H9 (cell line): Measurements from ENCODE around the gene SSNA1. TPM values are rescaled to one million over a fixed set of nuclear protein-coding genes. Genes with fewer than 3 reads are reported as not detected.

Experiments
- DNase-seq: peaks from one replicate; pipeline ENCODE4 v3.0.0-alpha.2; 2017
- H2AFZ ChIP-seq: one replicate; pipeline ENCODE4 v1.6.1; 2013; ENCODE audit warnings: mild to moderate bottlenecking, low read length, control low read depth, moderate library complexity
- H2AK5ac ChIP-seq: 2 replicates; pipeline ENCODE4 v1.6.1; 2013; ENCODE audit warnings: low read length, control low read depth, mixed read lengths; ENCODE audit not compliant: insufficient read length
- H2BK120ac ChIP-seq: one replicate; pipeline ENCODE4 v1.6.1; 2013; ENCODE audit warnings: low read depth, mild to moderate bottlenecking, low read length, control low read depth, inconsistent platforms; ENCODE audit not compliant: poor library complexity, severe bottlenecking
- H2BK12ac ChIP-seq: 2 replicates; pipeline ENCODE4 v1.6.1; 2013; ENCODE audit warnings: low read length, control low read depth, mixed read lengths, low read depth; ENCODE audit not compliant: insufficient read length
- H2BK15ac ChIP-seq: 2 replicates; pipeline ENCODE4 v1.6.1; 2013; ENCODE audit warnings: low read depth, low read length, control low read depth
- H2BK20ac ChIP-seq: one replicate; pipeline ENCODE4 v1.6.1; 2013; ENCODE audit warnings: low read depth, mild to moderate bottlenecking, low read length, control low read depth, inconsistent platforms; ENCODE audit not compliant: poor library complexity, severe bottlenecking
- H2BK5ac ChIP-seq: 2 replicates; pipeline ENCODE4 v1.6.1; 2013; ENCODE audit warnings: low read length, control low read depth, mixed read lengths; ENCODE audit not compliant: insufficient read length
- H3K14ac ChIP-seq: 2 replicates; pipeline ENCODE4 v1.6.1; 2013; ENCODE audit warnings: low read length, control low read depth; ENCODE audit not compliant: insufficient read depth
- H3K18ac ChIP-seq: 2 replicates; pipeline ENCODE4 v1.6.1; 2013; ENCODE audit warnings: low read depth, mild to moderate bottlenecking, mixed read lengths, low read length, control low read depth; ENCODE audit not compliant: insufficient read length
- H3K23ac ChIP-seq: 2 replicates; pipeline ENCODE4 v1.6.1; 2013; ENCODE audit warnings: low read length, control low read depth, mixed read lengths, low read depth; ENCODE audit not compliant: insufficient read length
- H3K23me2 ChIP-seq: 2 replicates; pipeline ENCODE4 v1.6.1; 2013; ENCODE audit warnings: low read depth, mild to moderate bottlenecking, mixed read lengths, low read length, control low read depth; ENCODE audit not compliant: insufficient read length, poor library complexity, severe bottlenecking
- H3K27ac ChIP-seq: 2 replicates; pipeline ENCODE4 v1.5.1; 2013; ENCODE audit warnings: low read length, control low read depth, mixed read lengths, low read depth; ENCODE audit not compliant: insufficient read length
- H3K27me3 ChIP-seq: 2 replicates; pipeline ENCODE4 v1.6.1; 2013; ENCODE audit warnings: low read length, control low read depth, inconsistent platforms; ENCODE audit not compliant: insufficient read depth
- H3K4ac ChIP-seq: 2 replicates; pipeline ENCODE4 v1.6.1; 2013; ENCODE audit warnings: low read depth, mild to moderate bottlenecking, control low read depth, inconsistent platforms, low read length, moderate library complexity
- H3K4me1 ChIP-seq: 2 replicates; pipeline ENCODE4 v1.6.1; 2013; ENCODE audit warnings: low read length, control low read depth, inconsistent platforms; ENCODE audit not compliant: insufficient read depth
- H3K4me2 ChIP-seq: 2 replicates; pipeline ENCODE4 v1.6.1; 2013; ENCODE audit warnings: low read length, control low read depth, mixed read lengths; ENCODE audit not compliant: insufficient read length, insufficient read depth
- H3K56ac ChIP-seq: 2 replicates; pipeline ENCODE4 v1.6.1; 2013; ENCODE audit warnings: low read depth, mild to moderate bottlenecking, mixed read lengths, low read length, control low read depth; ENCODE audit not compliant: insufficient read length
- H3K79me1 ChIP-seq: 2 replicates; pipeline ENCODE4 v1.6.1; 2013; ENCODE audit warnings: low read depth, mild to moderate bottlenecking, moderate library complexity, low read length, control low read depth, inconsistent platforms; ENCODE audit not compliant: insufficient read depth, poor library complexity, severe bottlenecking
- H3K79me2 ChIP-seq: 2 replicates; pipeline ENCODE4 v1.6.1; 2013; ENCODE audit warnings: low read length, control low read depth, inconsistent platforms; ENCODE audit not compliant: insufficient read depth
- H3K9ac ChIP-seq: 2 replicates; pipeline ENCODE4 v1.6.1; 2013; ENCODE audit warnings: low read length, control low read depth, mixed read lengths; ENCODE audit not compliant: insufficient read length; ENCODE audit errors: extremely low read depth
- H3K9me3 ChIP-seq: one replicate; pipeline ENCODE4 v1.6.1; 2013; ENCODE audit warnings: low read depth, low read length, inconsistent platforms; ENCODE audit not compliant: control insufficient read depth
- H3T11ph ChIP-seq: one replicate; pipeline ENCODE4 v1.6.1; 2013; ENCODE audit warnings: mild to moderate bottlenecking, low read length, control low read depth, inconsistent platforms
- H4K20me1 ChIP-seq: one replicate; pipeline ENCODE4 v1.6.1; 2013; ENCODE audit not compliant: control insufficient read depth, insufficient read length, insufficient read depth
- H4K5ac ChIP-seq: 2 replicates; pipeline ENCODE4 v1.6.1; 2013; ENCODE audit warnings: low read depth, mild to moderate bottlenecking, mixed read lengths, low read length, control low read depth; ENCODE audit not compliant: insufficient read length
- H4K8ac ChIP-seq: replicated peaks from 2 replicates; pipeline ENCODE4 v1.6.1; 2013; ENCODE audit warnings: low read length, control low read depth, mixed read lengths, low read depth; ENCODE audit not compliant: insufficient read length
- H4K91ac ChIP-seq: 2 replicates; pipeline ENCODE4 v1.6.1; 2013; ENCODE audit warnings: low read depth, mild to moderate bottlenecking, moderate library complexity, mixed read lengths, low read length, control low read depth; ENCODE audit not compliant: insufficient read length
- H3K27ac Mint-ChIP-seq, 3 experiments: 2 replicates in 2 of 3; 3 replicates in 1 of 3; pipeline ENCODE4 v1.8.0; 2020 to 2021; ENCODE audit warnings: mixed read lengths in 3 of 3, mild to moderate bottlenecking in 1 of 3, moderate library complexity in 1 of 3
- H3K27me3 Mint-ChIP-seq: 2 replicates; pipeline ENCODE4 v1.8.0; 2021; ENCODE audit warnings: low read depth, mild to moderate bottlenecking, moderate library complexity, mixed read lengths
- H3K36me3 Mint-ChIP-seq, 3 experiments: 2 replicates in 2 of 3; 3 replicates in 1 of 3; pipeline ENCODE4 v1.8.0; 2020 to 2021; ENCODE audit warnings: low read depth in 3 of 3, mixed read lengths in 3 of 3; ENCODE audit not compliant: insufficient read depth in 1 of 3
- H3K4me1 Mint-ChIP-seq, 2 experiments: 2 replicates each; pipeline ENCODE4 v1.8.0; 2020; ENCODE audit warnings: mixed read lengths in 2 of 2
- H3K4me3 Mint-ChIP-seq, 2 experiments: 2 replicates in 1 of 2; 3 replicates in 1 of 2; pipeline ENCODE4 v1.8.0; 2020 to 2021; ENCODE audit warnings: mild to moderate bottlenecking in 2 of 2, mixed read lengths in 2 of 2, moderate library complexity in 1 of 2
- H3K9me3 Mint-ChIP-seq, 2 experiments: 2 replicates in 1 of 2; 3 replicates in 1 of 2; pipeline ENCODE4 v1.8.0; 2020; ENCODE audit warnings: mild to moderate bottlenecking in 2 of 2, mixed read lengths in 2 of 2, moderate library complexity in 1 of 2
- CTCF ChIP-seq: fragments of 200-600 bp; sonication (generic); conservative IDR thresholded peaks from 3 replicates; pipeline ENCODE4 v1.8.0; 2021; ENCODE audit warnings: antibody characterized with exemption, mild to moderate bottlenecking
- WGBS: extraction: QIAGEN DNeasy Blood & Tissue Kit; methylation state at CpG from one replicate; pipeline ENCODE4 v1.1.7; 2013; ENCODE audit warnings: missing lambda C conversion rate, low lambda C conversion rate, mixed read lengths; ENCODE audit not compliant: insufficient read length; ENCODE audit errors: extremely low coverage; 5-methylcytosine and 5-hydroxymethylcytosine counted together
- total RNA-seq: library from RNA; stranded (reverse); gene quantifications from 2 replicates; pipeline ENCODE4 v1.2.1, GENCODE V29; 2021

The SSNA1 gene
- total RNA-seq, 1 experiment from 2014 or later: 69.2 TPM

- Histone ChIP-seq H2AK5ac (no peak overlapping the region), H3K18ac (no peak overlapping the region), H4K91ac (no peak overlapping the region), H3K9ac (no peak overlapping the region), H3K27ac (no peak overlapping the region), H2BK20ac (no peak overlapping the region), H2BK12ac (no peak overlapping the region), H3K9me3 (no peaks in the 10 kb centered on the region), H4K5ac (no peak overlapping the region), H2BK120ac (no peak overlapping the region), H3K23me2 (no peaks in the 10 kb centered on the region), H3K4ac (no peak overlapping the region), H3K56ac (no peak overlapping the region), H4K20me1 (peaks cover 2% of the 10 kb centered on the region), H3K23ac (no peak overlapping the region), H2AFZ (no peak overlapping the region), H3K27me3 (no peaks in the 10 kb centered on the region), H3K4me2 (no peak overlapping the region), H4K8ac (no peak overlapping the region), H3K4me1 (no peaks in the 10 kb centered on the region), H2BK5ac (no peak overlapping the region), H3T11ph (no peak overlapping the region), H2BK15ac (no peak overlapping the region), H3K14ac (no peak overlapping the region), H3K79me2 (no peaks in the 10 kb centered on the region), H3K79me1 (no peaks in the 10 kb centered on the region)
- peaks cover 0 to 7% of the 10 kb centered on the region in 2 experiments; a peak in 3 of 4 replicates for H3K4me1 Mint-ChIP-seq
- no peak overlapping the region for H3K4me3 Mint-ChIP-seq
- peaks cover 5 to 39% (median 33%) of the 10 kb centered on the region in 3 experiments; a peak in 6 of 7 replicates for H3K36me3 Mint-ChIP-seq
- TF ChIP-seq CTCF: no peak
- H3K9me3 Mint-ChIP-seq: no peaks in the 10 kb centered on the region
- H3K27ac Mint-ChIP-seq: no peak overlapping the region
- H3K27me3 Mint-ChIP-seq: peaks cover 17% of the 10 kb centered on the region
- no CpG with 5 or more reads among the region's 17 CpGs for WGBS
- DNase-seq: no peak
Observed at GRCh38 chr9:137179761-137180160, 8.7 kb upstream of the SSNA1 start.
